ENCODE measurements around the gene SOX6.
"Not testable (repeated sequence)": the region's sequence is repeated elsewhere in the genome, so short reads cannot be mapped to it uniquely, and the experiment has no call there.

SOX6 gene

DNA sequence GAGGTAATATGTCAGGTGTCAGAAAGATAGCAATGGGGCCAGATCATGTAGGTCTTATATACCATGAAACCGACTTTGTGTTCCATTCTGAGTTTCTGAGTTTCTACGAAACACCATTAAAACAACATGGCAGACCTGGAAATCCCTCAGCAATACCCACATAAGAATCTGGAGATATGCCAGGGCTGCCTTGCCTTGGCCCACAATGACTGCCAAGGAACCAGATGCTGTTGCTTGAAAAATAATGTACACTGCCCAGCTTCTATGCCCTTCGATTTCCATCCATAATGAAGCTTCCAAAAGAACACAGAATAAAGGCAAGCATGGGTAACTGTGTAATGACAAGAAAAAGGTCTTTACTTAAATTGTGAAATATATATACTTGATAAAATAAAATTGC, 277.4 kb downstream of the SOX6 start:
- peaks cover 3% of the 10 kb centered on the region for H3K9me3 ChIP-seq (ENCODE audit: low read length)
- H3K27me3 ChIP-seq (ENCODE audit: insufficient read depth, low read length), result no peaks in the 10 kb centered on the region
- peaks cover 13% of the 10 kb centered on the region for H3K4me1 ChIP-seq (ENCODE audit: insufficient read depth, low read length)
- H3K4me3 ChIP-seq (ENCODE audit: low read length), result no peak overlapping the region
- no peaks in the 10 kb centered on the region for H3K36me3 ChIP-seq (ENCODE audit: insufficient read depth, low read length)
- H2AFZ ChIP-seq (ENCODE audit: low read depth, low read length), result no peak overlapping the region

GRCh38 chr11:16070573-16070972, 285.8 kb downstream of the SOX6 start:
- Histone ChIP-seq H3K27me3 (ENCODE audit: insufficient read depth, low read length) (no peaks in the 10 kb centered on the region), H3K4me1 (ENCODE audit: insufficient read depth, low read length) (no peaks in the 10 kb centered on the region)

DNA sequence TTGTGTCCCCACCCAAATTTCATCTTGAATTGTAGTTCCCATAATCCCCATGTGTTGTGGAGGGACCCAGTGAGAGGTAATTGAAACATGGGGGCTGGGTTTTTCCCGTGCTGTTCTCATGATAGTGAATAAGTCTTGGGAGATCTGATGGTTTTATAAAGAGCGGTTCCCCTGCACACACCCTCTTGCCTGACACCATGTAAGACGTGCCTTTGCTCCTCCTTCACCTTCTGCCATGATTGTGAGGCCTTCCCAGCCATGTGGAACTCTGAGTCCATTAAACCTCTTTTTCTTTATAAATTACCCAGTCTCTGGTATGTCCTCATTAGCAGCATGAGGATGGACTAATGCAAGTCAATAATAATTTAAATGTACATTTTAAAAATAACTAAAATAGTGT, 289.1 kb downstream of the SOX6 start:
- H3K9me3 ChIP-seq (ENCODE audit: low read length); H3K4me3 ChIP-seq (ENCODE audit: low read length); H3K27me3 ChIP-seq (ENCODE audit: insufficient read depth, low read length); H3K36me3 ChIP-seq (ENCODE audit: insufficient read depth, low read length); H2AFZ ChIP-seq (ENCODE audit: low read depth, low read length); H3K4me1 ChIP-seq (ENCODE audit: insufficient read depth, low read length): not testable (repeated sequence)

More at GRCh38 chr11:16070573-16070972, 285.8 kb downstream of the SOX6 start:
- Histone ChIP-seq H3K36me3 (ENCODE audit: insufficient read depth, low read length) (no peaks in the 10 kb centered on the region), H3K9me3 (ENCODE audit: low read length) (peaks cover 9% of the 10 kb centered on the region), H2AFZ (ENCODE audit: low read depth, low read length) (no peak overlapping the region), H3K4me3 (ENCODE audit: low read length) (no peak overlapping the region)

DNA sequence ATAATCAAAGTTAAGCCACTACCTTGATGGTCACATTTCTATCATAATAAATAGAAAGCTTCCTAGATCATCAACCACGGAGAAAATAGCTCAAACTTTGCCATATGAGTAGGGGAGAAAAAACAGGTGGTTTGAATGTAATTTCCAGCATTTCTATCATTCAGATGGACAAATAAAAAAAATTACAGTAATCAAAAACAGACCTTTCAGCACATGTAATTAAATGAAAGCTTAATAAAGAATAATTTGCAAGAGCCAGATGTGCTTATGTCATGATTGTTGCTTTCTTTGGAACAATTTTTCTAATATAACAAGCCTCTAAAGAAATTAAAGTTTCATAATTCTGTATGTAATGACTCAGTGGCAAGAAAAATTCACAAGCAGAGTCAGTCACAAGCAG, 297.0 kb downstream of the SOX6 start:
- no peaks in the 10 kb centered on the region for H3K9me3 ChIP-seq (ENCODE audit: low read length)
- H3K36me3 ChIP-seq (ENCODE audit: insufficient read depth, low read length), result no peaks in the 10 kb centered on the region
- H2AFZ ChIP-seq (ENCODE audit: low read depth, low read length), result no peak overlapping the region
- no peak overlapping the region for H3K4me3 ChIP-seq (ENCODE audit: low read length)
- no peaks in the 10 kb centered on the region for H3K27me3 ChIP-seq (ENCODE audit: insufficient read depth, low read length)
- no peaks in the 10 kb centered on the region for H3K4me1 ChIP-seq (ENCODE audit: insufficient read depth, low read length)

DNA sequence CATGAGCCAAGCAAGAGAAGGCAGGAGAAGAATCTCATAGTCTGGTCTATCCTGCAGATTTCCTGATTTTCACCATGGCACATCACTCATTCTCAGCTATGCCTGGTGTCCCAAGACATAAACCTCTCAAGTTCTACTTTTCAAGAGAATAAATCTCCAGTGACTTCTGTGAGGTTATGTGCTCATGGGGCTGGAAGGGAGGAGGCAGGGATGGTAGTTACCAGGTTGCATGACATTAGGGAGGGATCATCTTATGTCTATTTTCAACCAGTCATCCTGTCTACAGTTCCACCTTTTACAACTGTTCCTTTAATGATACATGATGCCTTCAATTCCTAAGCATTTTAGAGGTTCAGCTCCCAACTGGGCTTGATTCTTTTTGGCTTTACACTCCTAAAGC, 297.7 kb downstream of the SOX6 start:
- H3K4me3 ChIP-seq (ENCODE audit: low read length), result no peak overlapping the region
- H3K4me1 ChIP-seq (ENCODE audit: insufficient read depth, low read length), result no peaks in the 10 kb centered on the region
- no peaks in the 10 kb centered on the region for H3K27me3 ChIP-seq (ENCODE audit: insufficient read depth, low read length)
- no peaks in the 10 kb centered on the region for H3K36me3 ChIP-seq (ENCODE audit: insufficient read depth, low read length)
- H3K9me3 ChIP-seq (ENCODE audit: low read length), result no peaks in the 10 kb centered on the region
- no peak overlapping the region for H2AFZ ChIP-seq (ENCODE audit: low read depth, low read length)

DNA sequence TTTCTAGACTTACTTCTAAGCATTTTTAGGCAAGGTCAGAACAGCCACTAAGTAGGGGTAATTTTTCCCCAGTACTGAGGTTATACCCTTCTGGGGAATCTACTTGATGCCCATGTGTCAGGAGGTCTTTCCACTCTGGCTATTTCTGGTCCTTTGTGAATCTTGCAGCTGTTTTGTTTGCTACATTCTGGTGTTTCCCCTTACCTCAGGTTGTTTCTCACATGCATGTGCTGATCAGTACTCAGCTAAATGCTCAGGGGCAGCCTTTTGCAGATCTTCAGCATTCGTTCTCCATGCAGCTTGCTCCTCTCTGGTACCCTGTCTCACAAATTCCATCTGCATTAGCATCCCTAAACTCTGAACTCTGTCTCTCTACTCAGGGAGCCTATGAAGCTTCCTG, 303.6 kb downstream of the SOX6 start:
- no peaks in the 10 kb centered on the region for H3K36me3 ChIP-seq (ENCODE audit: insufficient read depth, low read length)
- H3K9me3 ChIP-seq (ENCODE audit: low read length), result no peaks in the 10 kb centered on the region
- no peaks in the 10 kb centered on the region for H3K27me3 ChIP-seq (ENCODE audit: insufficient read depth, low read length)
- no peaks in the 10 kb centered on the region for H3K4me1 ChIP-seq (ENCODE audit: insufficient read depth, low read length)
- no peak overlapping the region for H3K4me3 ChIP-seq (ENCODE audit: low read length)
- no peak overlapping the region for H2AFZ ChIP-seq (ENCODE audit: low read depth, low read length)

DNA sequence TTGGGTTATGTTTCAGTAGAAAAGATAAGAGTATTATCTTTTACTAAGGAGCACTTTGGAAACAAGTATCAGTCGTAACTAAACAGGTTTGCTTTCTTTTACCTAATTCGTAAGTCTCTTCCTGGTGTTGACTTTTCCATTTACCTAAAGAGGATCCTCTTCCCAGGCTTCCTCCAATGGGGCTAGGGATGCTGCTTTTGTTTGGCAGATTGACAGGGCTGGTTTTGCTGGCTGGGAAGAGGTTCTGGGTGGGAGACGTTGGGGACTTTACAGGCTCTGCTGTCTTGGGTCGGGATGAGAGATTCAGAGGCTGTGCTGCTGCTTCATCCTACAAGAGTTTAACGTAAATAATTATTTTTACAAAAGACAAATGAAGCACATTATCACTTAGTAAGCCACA, 306.7 kb downstream of the SOX6 start:
- Histone ChIP-seq H3K4me3 (ENCODE audit: low read length) (no peak overlapping the region), H3K9me3 (ENCODE audit: low read length) (no peaks in the 10 kb centered on the region), H3K36me3 (ENCODE audit: insufficient read depth, low read length) (no peaks in the 10 kb centered on the region), H3K4me1 (ENCODE audit: insufficient read depth, low read length) (no peaks in the 10 kb centered on the region), H2AFZ (ENCODE audit: low read depth, low read length) (no peak overlapping the region), H3K27me3 (ENCODE audit: insufficient read depth, low read length) (no peaks in the 10 kb centered on the region)

DNA sequence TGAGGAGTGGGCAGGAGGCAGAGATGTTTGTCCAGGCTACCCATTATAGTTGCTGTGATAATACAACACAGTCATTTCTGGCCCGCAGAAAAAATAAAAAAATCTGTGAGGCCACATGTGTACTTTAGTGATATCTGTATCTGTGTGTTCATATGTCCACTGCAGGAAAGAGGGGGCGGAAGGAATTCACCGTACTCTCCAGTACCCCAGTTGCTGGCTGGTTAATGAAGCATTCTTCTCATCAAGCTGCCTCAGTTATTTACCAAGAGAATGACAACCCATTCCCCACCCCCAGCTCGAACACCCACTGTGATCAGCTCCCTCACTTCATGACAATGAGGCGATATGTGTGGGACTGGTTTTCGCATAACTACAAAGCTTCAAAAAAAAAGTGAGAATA, 309.3 kb downstream of the SOX6 start:
- no peaks in the 10 kb centered on the region for H3K4me1 ChIP-seq (ENCODE audit: insufficient read depth, low read length)
- H3K27me3 ChIP-seq (ENCODE audit: insufficient read depth, low read length), result no peaks in the 10 kb centered on the region
- H3K36me3 ChIP-seq (ENCODE audit: insufficient read depth, low read length), result no peaks in the 10 kb centered on the region
- H2AFZ ChIP-seq (ENCODE audit: low read depth, low read length), result no peak overlapping the region
- no peaks in the 10 kb centered on the region for H3K9me3 ChIP-seq (ENCODE audit: low read length)
- H3K4me3 ChIP-seq (ENCODE audit: low read length), result no peak overlapping the region

- H3K4me1 ChIP-seq (ENCODE audit: insufficient read depth, low read length), result peaks cover 7% of the 10 kb centered on the region
- no peaks in the 10 kb centered on the region for H3K9me3 ChIP-seq (ENCODE audit: low read length)
- no peaks in the 10 kb centered on the region for H3K36me3 ChIP-seq (ENCODE audit: insufficient read depth, low read length)
- no peak overlapping the region for H3K4me3 ChIP-seq (ENCODE audit: low read length)
- no peak overlapping the region for H2AFZ ChIP-seq (ENCODE audit: low read depth, low read length)
- no peaks in the 10 kb centered on the region for H3K27me3 ChIP-seq (ENCODE audit: insufficient read depth, low read length)
These were observed 312.7 kb downstream of the SOX6 start for GRCh38 chr11:16043617-16044016.

GRCh38 chr11:16041207-16041606, 315.1 kb downstream of the SOX6 start:
- H3K36me3 ChIP-seq (ENCODE audit: insufficient read depth, low read length), result no peaks in the 10 kb centered on the region
- H3K4me1 ChIP-seq (ENCODE audit: insufficient read depth, low read length), result peaks cover 7% of the 10 kb centered on the region
- no peaks in the 10 kb centered on the region for H3K27me3 ChIP-seq (ENCODE audit: insufficient read depth, low read length)
- no peaks in the 10 kb centered on the region for H3K9me3 ChIP-seq (ENCODE audit: low read length)
- H2AFZ ChIP-seq (ENCODE audit: low read depth, low read length), result no peak overlapping the region
- H3K4me3 ChIP-seq (ENCODE audit: low read length), result no peak overlapping the region

DNA sequence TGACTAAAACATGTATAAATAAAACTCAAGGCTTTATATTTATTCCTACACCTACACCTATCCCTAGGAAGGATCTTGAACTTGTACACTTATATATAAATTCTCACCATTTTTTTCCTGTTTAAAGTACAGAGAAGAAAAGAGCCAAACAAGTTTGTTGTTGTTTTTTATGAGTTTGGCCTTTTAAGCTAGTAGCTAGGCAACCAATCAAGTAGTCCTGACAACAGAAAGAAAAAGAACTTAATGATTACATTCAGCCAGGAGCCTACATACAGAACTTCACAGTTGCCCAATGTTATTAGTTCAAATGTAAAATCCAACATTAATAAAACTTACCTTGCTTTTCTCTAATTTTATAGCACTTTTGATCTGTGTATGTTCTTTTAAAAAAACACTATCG, 316.2 kb downstream of the SOX6 start:
- no peak overlapping the region for H2AFZ ChIP-seq (ENCODE audit: low read depth, low read length)
- no peaks in the 10 kb centered on the region for H3K27me3 ChIP-seq (ENCODE audit: insufficient read depth, low read length)
- H3K4me1 ChIP-seq (ENCODE audit: insufficient read depth, low read length), result peaks cover 7% of the 10 kb centered on the region
- no peaks in the 10 kb centered on the region for H3K9me3 ChIP-seq (ENCODE audit: low read length)
- H3K4me3 ChIP-seq (ENCODE audit: low read length), result no peak overlapping the region
- H3K36me3 ChIP-seq (ENCODE audit: insufficient read depth, low read length), result no peaks in the 10 kb centered on the region

DNA sequence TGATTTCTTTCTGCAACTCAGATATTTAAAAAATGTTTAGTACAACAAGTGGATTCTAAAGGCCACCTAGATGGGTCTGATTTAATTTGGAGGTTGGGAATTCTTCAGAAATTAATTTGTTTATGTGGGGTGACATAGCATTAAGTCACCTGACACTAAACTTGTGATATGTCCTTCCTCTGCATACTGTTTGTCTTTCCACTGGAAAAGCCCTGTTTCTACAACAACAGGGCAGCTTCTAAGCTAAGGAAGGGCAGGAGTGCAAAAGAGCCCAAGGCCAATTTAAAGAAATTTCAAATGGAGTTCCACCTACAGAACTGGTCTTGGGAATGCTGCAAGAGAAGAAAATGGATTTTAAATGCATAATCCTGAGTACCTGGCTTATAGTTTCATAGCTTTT, 319.2 kb downstream of the SOX6 start:
- H3K36me3 ChIP-seq (ENCODE audit: insufficient read depth, low read length), result no peaks in the 10 kb centered on the region
- H3K4me3 ChIP-seq (ENCODE audit: low read length), result no peak overlapping the region
- H3K27me3 ChIP-seq (ENCODE audit: insufficient read depth, low read length), result no peaks in the 10 kb centered on the region
- peaks cover 7% of the 10 kb centered on the region for H3K4me1 ChIP-seq (ENCODE audit: insufficient read depth, low read length)
- H2AFZ ChIP-seq (ENCODE audit: low read depth, low read length), result no peak overlapping the region
- H3K9me3 ChIP-seq (ENCODE audit: low read length), result no peaks in the 10 kb centered on the region

- H3K4me1 ChIP-seq (ENCODE audit: insufficient read depth, low read length), result peaks cover 7% of the 10 kb centered on the region
These were observed 320.1 kb downstream of the SOX6 start for GRCh38 chr11:16036218-16036617.

GRCh38 chr11:16034074-16034473, 322.3 kb downstream of the SOX6 start:
- H3K4me1 ChIP-seq (ENCODE audit: insufficient read depth, low read length), result no peaks in the 10 kb centered on the region
- no peak overlapping the region for H2AFZ ChIP-seq (ENCODE audit: low read depth, low read length)
- H3K9me3 ChIP-seq (ENCODE audit: low read length), result no peaks in the 10 kb centered on the region
- H3K27me3 ChIP-seq (ENCODE audit: insufficient read depth, low read length), result no peaks in the 10 kb centered on the region
- H3K36me3 ChIP-seq (ENCODE audit: insufficient read depth, low read length), result no peaks in the 10 kb centered on the region
- H3K4me3 ChIP-seq (ENCODE audit: low read length), result no peak overlapping the region

More at GRCh38 chr11:16036218-16036617, 320.1 kb downstream of the SOX6 start:
- no peak overlapping the region for H3K4me3 ChIP-seq (ENCODE audit: low read length)
- no peaks in the 10 kb centered on the region for H3K36me3 ChIP-seq (ENCODE audit: insufficient read depth, low read length)
- no peak overlapping the region for H2AFZ ChIP-seq (ENCODE audit: low read depth, low read length)
- H3K9me3 ChIP-seq (ENCODE audit: low read length), result no peaks in the 10 kb centered on the region
- H3K27me3 ChIP-seq (ENCODE audit: insufficient read depth, low read length), result no peaks in the 10 kb centered on the region
